EH (cell line): ENCODE measurements around the gene SEC61A2.
"Not testable (repeated sequence)": the region's sequence is repeated elsewhere in the genome, so short reads cannot be mapped to it uniquely, and the experiment has no call there.

Experiments used
- DNase-seq: peaks from one replicate; pipeline ENCODE4 v3.0.0-alpha.2; 2015; ENCODE audit warnings: low read depth

Gene SEC61A2

GRCh38 chr10:12129222-12130111 is at the start of gene SEC61A2:
Gene SEC61A2, plus strand, starts transcription at chr10:12129677. Its CDS starts 111 bp downstream, at chr10:12129788.
- peak; percentile 92 for DNase-seq

- DNase-seq: no peak
These were observed 48.0 kb upstream of the SEC61A2 start for GRCh38 chr10:12081470-12081869.

DNA sequence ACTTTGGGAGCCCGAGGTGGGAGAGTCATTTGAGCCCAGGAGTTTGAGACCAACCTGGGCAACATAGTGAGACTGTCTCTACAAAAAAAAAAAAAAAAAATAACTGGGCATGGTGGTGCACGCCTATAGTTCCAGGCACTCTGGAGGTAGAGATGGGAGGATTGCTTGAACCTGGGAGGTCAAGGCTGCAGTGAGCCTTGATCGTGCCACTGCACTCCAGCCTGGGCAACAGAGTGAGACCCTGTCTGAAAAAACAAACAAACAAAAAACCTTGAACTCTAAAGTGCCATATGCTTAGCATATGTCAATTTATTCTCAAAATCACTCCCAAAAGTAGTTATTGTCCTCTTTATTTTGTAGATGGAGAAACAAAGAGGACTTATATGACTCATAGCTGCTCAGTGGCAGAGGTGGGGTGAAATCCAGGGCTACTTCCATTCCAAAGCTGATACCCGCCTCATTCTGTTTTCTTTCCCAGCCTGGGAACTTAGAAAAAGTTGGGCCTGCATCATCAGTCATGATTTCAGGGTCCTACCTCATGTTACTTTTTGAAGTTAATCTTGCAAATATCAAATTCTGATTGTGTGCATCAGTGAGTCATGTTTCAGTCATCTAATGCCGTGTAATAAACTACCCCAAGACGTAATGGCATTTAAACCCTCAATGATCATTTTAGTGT is 47.5 kb upstream of the SEC61A2 start:
- peak; percentile 57 for DNase-seq

GRCh38 chr10:12088919-12089318 is 40.6 kb upstream of the SEC61A2 start:
- DNase-seq: no peak

- DNase-seq: no peak
These were observed 38.1 kb upstream of the SEC61A2 start for GRCh38 chr10:12091421-12091820.

DNA sequence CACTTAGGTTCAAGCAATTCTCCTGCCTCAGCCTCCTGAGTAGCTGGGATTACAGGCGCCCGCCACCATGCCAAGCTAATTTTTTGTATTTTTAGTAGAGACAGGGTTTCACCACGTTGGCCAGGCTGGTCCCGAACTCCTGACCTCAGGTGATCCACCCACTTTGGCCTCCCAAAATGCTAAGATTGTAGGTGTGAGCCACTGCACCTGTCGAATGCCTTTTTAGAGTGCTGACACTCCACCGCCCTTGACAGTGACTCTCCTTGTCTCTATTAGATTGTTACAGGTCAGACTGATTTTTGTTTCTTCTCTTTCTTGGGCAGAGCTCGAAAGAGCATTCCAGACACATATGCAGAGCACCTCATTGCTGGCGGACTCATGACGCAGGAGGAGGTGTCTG is 32.1 kb upstream of the SEC61A2 start:
- not testable (repeated sequence) for DNase-seq

GRCh38 chr10:12097791-12098190 is 31.7 kb upstream of the SEC61A2 start:
- DNase-seq: peak; percentile 28

- DNase-seq: no peak
These were observed 30.5 kb upstream of the SEC61A2 start for GRCh38 chr10:12098966-12099365.

DNA sequence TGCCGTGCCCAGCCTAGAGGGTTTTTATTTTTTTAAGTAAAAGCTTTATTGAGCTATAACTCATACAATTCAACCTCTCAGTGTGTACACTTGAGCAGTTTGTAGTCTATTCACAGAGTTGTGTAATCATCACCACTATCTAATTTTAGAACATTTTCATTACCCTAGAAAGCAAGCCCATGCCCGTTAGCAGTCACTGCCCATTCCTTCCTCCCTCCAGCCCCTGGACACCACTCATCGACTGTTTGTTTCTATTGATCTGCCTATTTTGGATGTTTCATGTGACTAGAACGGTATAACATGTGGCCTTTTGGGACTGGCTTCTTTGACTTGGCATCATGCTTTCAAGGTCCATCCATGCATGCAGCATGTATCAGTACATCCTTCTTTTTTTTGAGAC is 25.7 kb upstream of the SEC61A2 start:
- no peak for DNase-seq

- no peak for DNase-seq
These were observed 21.7 kb upstream of the SEC61A2 start for GRCh38 chr10:12107781-12108180.

GRCh38 chr10:12109286-12109685 is 20.2 kb upstream of the SEC61A2 start:
- no peak for DNase-seq

GRCh38 chr10:12111528-12111927 is 17.9 kb upstream of the SEC61A2 start:
- DNase-seq: no peak

- no peak for DNase-seq
These were observed 15.8 kb upstream of the SEC61A2 start for GRCh38 chr10:12113627-12114026.

GRCh38 chr10:12121673-12122072 is 7.8 kb upstream of the SEC61A2 start:
- no peak for DNase-seq

DNA sequence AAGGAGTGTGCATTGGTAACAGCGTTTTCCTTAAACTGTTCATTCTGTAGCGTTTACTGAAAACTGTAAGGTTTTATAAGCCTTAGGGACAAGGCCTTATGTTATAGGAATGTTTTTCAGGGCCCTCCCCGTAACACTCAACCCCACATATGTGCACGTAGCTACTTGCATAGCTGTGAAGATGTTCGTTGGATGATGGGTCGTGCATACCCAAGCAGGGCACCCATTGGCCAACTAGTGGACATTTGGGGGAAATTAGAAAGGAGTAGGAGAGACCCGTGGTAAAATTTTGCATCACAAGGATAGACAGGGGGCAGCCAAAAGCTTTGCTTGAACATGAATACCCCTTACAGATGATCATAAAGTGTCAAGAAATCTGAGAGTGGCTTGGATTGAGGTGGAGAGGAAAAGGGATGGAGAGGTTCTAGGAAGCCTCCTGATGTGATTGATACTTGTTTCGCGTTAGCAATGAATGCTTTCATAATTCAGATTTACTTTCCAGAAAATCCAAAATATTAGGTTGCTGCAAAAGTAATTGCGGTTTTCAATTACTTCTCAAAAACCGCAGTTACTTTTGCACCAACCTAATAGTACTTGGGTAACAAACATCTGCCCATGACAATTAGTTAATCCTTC is 878 bp downstream of the SEC61A2 start:
- DNase-seq: peak; percentile 77

- no peak for DNase-seq
These were observed 6.2 kb downstream of the SEC61A2 start for GRCh38 chr10:12135631-12136030.

DNA sequence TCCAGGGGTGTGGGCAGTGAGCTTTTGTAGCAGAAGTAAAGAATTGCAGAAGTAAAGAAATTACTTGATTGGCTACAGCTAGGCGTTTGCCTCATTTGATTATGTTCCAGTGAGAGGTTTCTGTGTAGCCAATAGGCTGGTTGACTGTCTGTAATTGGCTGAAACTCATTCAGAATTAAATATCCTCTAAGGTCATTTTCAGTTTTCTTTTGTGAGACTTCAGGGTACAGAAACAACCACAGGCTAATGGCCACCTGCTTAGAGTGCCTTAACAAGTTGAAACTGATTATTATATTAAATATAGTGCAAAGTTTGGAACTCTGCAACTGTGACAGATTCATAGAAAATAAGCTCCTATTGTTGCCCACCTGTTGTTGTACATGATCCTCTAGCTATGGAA is 10.6 kb downstream of the SEC61A2 start:
- no peak for DNase-seq

GRCh38 chr10:12144538-12144937 is 15.1 kb downstream of the SEC61A2 start:
- DNase-seq: no peak

DNA sequence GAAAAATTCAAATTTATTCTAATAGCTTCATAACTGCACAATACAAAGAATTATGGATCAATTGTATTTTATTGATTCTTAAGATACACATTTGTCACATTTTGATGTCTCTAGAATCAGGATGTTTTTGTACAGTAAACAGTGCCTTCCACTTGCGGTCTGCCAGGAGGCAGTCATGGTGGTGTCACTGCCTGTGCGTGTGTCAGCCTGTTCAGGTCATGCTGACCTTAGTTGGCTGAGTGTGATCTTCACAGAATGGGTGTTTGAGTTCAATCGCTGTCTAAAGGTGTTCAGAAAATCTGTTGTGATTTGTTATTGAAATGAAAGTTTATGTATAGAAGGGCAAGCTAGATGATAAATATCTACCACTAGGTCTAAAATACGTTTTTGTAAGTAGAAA is 20.7 kb downstream of the SEC61A2 start:
- DNase-seq: no peak

- DNase-seq: no peak
These were observed 25.0 kb downstream of the SEC61A2 start for GRCh38 chr10:12154516-12154915.

- DNase-seq: no peak
These were observed 27.1 kb downstream of the SEC61A2 start for GRCh38 chr10:12156367-12157123.

DNA sequence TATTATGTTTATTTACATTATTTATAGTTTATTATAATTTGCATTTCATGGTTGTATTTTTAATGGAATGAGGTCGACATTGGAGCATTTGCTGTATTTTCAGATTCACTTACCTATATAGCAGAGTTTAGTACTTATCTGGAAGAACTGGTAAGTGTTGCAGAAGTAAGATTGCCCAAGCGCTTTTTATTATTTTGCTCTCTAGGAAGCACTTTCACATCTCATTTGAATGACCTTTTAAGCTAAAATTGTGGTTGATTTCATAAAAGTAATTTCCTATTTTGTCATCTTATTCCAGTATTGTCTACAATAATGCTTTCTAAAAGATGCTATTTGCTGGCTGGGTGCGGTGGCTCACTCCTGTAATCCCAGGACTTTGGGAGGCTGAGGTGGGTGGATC is 28.6 kb downstream of the SEC61A2 start:
- DNase-seq: no peak
